HG03457 (cell line): ENCODE measurements around the gene RELN.

ENCODE experiments used
- ATAC-seq: cut with Tn5 transposase; IDR thresholded peaks from one replicate; pipeline ENCODE4 v1.9.1; 2021; ENCODE audit warnings: moderate number of reproducible peaks; ENCODE audit not compliant: unreplicated experiment

The RELN gene

GRCh38 chr7:103690242-103690974, 299.1 kb downstream of the RELN start:
- ATAC-seq: no peak

GRCh38 chr7:103689255-103689654, 300.2 kb downstream of the RELN start:
- ATAC-seq: no peak

DNA sequence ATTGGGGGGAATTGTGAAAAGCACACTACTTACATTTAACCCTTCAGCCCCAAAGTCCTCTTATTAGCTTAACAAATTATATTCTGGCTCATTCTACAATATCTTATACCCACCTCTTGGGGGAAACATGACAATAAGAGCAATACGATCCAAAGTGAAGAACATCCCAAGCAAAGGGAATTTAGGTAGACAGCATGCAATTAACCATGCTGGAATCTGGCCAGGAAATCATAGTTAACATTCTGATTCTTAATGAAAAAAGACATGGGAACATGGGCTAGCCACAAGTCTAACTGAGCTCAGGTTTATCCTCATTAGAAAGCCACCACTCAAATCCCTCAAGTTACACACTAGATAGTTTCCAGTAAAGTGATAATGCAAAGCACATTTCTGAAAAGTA, 301.5 kb downstream of the RELN start:
- no peak for ATAC-seq

DNA sequence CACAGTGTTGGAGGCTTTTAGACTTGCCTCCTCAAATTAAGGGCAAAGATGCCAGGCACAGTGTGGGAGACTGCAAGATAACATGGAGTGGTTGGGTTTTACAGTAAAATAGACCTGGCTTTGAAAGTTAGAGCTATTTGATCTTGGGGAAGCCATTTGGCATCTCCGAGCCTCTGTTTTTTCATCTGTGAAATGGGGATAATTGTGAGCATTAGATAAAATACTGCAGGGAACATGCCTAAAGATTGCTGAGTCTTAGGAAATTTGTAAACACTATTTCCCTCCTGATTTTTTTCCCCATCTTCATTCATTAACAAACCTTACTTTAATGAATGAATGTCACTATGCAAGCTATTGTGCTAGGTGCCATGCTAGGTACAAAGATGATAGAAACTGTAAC, 302.2 kb downstream of the RELN start:
- ATAC-seq: no peak

GRCh38 chr7:103686763-103687162, 302.7 kb downstream of the RELN start:
- no peak for ATAC-seq

DNA sequence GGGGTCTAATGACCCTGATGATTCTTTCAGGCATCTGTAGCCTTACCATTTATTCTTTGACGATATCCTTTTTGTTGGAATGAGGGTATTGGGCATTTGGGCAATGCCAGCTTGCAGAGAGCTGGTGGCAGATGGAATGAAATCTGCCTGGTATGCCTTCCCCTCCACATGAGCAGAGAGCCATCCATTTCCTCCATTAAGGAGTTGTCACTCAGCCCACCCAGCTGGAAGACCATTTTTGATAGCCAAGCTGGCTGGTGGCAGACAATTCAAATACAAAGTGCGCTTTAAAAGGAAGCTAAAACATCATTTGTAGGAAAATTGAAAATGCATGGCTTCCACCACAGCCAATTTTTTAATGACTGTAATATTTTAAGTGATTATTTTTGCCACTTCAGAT, 303.4 kb downstream of the RELN start:
- no peak for ATAC-seq

DNA sequence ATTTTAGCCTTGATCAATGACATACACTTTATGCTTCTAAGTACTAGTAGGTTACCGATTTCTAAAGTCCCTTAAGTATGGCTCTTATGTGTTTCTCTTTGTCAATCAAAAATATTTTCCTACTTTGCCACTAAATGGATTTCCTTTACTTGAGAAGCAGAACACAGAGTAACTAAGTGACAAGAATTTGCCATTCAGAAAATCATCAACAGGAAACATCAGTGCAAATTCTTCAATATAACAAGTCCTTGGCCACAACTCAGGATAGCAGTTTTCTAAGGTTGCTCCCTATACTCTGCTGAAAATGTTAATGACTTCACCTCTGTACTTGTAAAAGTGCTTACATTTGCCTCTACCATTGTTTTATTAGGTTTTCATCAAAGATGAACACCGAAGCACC, 303.8 kb downstream of the RELN start:
- no peak for ATAC-seq

DNA sequence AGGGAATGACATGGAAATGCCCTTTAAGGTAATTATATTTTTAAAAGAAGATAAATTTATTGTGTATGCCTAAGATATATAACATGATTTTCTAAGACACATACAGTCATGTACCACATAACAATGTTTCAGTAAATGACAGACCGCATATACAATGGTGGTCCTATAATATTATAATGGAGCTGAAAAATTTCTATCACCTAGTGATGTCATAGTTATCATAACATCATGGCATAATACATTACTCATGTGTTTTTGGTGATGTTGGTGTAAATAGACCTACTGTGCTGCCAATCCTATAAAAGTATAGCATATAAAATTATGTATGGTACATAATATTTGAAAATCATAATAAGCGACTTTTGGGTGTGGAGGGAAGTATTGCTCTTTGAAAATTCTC, 306.1 kb downstream of the RELN start:
- no peak for ATAC-seq

DNA sequence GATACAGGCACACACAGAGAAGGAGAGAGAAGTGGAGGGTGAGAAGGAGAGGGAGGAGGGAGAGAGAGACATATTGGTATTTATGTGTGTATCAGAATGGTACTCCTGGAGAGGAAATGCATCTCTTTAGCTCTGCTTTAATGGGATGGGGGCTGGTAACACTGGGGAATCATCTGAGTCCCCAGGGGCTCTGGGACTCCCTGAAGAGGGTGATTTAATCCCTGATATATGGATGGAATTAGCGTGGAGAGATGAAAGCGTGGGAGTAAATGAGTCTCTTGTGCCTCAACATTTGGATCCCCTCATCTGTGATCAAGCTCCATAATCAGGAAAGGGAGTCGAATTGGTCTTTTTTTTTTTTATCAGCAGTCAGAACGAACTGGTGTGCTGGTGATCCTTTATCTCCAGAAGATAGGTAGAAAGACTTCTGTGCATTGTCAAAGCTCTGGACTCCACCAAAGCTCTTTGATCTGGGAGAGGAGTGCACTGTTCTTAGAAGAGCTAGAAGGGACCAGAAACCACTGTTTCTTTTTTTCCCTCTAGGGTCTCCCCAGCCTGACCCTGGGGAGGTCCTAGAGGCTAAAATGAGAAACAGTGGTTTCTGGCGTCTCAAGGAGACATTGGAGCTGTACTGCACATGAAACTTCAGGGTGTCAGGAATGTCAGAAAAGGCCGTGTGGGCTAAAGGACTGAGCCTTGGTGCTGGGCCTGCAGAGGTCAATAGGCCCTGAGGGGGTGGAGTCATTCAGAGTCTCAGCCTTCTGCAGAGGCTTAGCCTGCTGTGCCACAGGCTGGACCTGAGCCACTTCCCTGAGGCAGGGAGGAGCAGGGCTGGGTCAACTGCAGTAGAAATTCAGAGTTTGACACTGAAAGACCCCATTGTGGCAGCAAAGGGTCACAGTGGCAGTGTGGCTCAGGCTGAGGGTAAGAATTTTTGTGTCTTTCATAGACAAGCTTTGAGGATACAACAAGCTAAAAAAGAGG, 309.0 kb downstream of the RELN start:
- ATAC-seq: no peak

DNA sequence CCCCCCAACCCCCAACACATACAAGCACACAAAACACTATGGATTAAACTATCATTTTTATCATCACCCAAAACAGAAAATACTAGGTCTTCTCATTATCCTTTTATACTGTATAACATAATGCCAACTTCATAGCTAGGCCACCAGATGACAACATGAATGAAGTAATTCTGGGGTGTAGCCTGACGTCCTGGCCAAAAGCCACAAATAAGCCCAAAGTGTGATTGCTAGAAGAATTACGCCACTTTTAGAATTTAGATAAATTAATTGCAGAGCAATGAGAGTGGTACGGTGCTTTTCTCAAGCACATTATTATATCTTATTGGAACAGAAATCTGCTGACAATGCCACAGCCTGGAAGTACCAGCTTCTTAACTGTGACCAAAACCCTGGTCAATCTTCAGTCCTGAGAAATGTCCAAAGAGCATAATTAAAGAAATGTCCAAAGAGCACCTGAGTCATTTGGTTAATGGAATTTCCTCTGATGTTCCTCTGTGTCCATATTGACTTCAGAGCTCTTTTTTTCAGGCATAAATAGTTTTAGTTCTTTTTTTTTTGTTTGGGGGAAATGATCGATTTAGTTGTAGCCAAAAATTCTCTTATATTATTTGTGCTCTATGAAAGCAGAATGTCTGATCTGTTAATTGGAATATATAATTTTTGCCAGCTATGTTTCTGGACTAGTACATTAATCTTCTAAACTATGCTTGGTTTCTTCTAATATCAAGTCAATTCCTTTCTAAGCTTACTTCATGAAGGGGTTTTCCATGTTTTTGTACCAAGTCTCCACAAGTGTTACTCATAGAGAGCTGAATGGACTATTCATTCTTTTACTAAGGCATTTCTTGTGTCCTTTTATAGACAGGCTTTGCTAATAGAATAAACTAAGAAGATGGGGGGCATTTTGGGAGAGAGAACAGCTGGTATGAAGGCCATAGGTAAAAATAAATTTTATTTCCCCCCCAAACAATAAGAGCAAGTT, 310.0 kb downstream of the RELN start:
- no peak for ATAC-seq

GRCh38 chr7:103668279-103668941, 321.0 kb downstream of the RELN start:
- ATAC-seq: no peak

GRCh38 chr7:103666326-103666725, 323.1 kb downstream of the RELN start:
- no peak for ATAC-seq

DNA sequence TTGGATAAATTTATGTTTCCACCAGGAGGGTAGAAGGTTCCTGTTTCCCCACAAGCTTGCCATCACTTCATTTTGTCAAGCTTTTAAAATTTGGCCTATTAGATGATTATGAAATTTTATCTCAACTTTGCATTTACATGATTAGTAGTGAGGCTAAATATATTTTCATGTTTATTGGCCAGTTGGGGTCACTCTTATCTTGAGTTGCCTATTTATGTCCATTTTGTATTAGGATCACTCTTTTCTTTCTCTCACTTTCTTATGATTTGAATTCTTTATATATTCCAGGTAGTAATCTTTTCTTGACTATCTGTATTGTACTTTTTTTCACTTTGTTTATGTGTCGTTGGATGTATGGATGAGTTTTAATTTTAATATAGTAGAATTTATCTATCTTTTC, 324.9 kb downstream of the RELN start:
- ATAC-seq: no peak

DNA sequence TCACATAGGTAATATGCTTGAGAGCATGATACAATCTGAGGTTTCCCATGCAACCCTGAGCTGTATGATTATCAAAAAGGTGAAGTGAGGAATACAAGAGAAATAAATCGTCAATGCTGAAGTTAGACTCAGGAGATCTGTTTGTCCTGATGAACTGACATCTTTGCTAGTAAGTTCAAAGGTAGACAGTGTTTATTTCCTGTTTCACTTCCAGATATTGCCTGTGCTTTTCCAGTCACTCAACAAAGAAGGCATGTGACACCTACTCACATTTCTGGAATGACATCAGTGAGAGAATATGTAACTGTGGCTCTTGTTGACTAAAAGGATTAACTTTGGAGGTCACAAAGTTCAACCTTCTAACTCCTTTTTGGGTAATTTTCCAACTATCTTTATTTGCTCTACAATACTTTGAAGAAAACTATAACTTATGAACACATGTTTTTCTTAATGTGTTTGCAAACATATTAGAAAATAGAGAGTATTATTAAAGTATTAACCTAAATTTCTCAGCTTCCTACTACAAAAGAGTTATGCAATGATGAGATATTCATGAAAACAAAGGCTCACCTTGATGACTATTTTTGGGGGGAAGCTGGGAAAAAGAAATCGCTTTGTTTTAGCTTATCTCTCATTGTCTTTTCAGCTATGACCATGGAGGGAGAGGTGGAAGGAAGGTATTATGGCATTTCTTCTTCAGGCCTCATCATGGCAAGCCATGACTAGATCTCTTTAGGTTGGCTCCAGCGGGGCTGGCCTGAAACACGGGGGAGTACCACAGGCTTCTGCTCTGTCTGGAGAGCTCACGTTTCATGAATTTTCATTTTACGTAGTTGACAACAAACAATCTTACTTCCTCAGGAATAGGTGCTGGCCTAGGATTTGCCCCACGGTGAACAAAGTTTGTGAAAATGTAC, 328.7 kb downstream of the RELN start:
- no peak for ATAC-seq

GRCh38 chr7:103658055-103659005, 331.1 kb downstream of the RELN start:
- no peak for ATAC-seq

- ATAC-seq: no peak
Observed at GRCh38 chr7:103657474-103657894, 332.0 kb downstream of the RELN start.

- no peak for ATAC-seq
Observed at GRCh38 chr7:103656221-103656620, 333.2 kb downstream of the RELN start.
